Heart left ventricle (tissue), 16 donors: Measurements from ENCODE around the gene NECAB2. TPM values are rescaled to one million over a fixed set of nuclear protein-coding genes. Genes with fewer than 3 reads are reported as not detected.

Experiments
- ATAC-seq, 4 donors: fragments of 200-7000 bp; cut with Tn5 transposase; one replicate each; pipeline ENCODE4 v1.9.1; 2020 to 2022; ENCODE audit warnings: moderate library complexity in 4 of 4, mild to moderate bottlenecking in 3 of 4, moderate number of reproducible peaks in 1 of 4
- DNase-seq, 5 donors: peaks; one replicate each; pipeline ENCODE4 v3.0.0-alpha.2; 2020
- H3K27ac ChIP-seq, 12 donors: fragments of 200-600 bp; sonication (generic) in 4 of 12; one replicate each; pipeline versions ENCODE4 v1.5.0 to v1.8.0; 2016 to 2022; ENCODE audit warnings: mild to moderate bottlenecking in 2 of 12
- H3K27me3 ChIP-seq, 9 donors: fragments of 200-600 bp; sonication (generic) in 2 of 9; one replicate each; pipeline versions ENCODE4 v1.5.1 to v1.8.0; 2016 to 2022; ENCODE audit warnings: mild to moderate bottlenecking in 3 of 9
- H3K36me3 ChIP-seq, 9 donors: fragments of 200-600 bp; sonication (generic) in 2 of 9; one replicate each; pipeline versions ENCODE4 v1.5.0 to v1.8.0; 2018 to 2022; ENCODE audit warnings: mild to moderate bottlenecking in 2 of 9
- H3K4me1 ChIP-seq, 12 donors: fragments of 200-600 bp; sonication (generic) in 4 of 12; one replicate each; pipeline versions ENCODE4 v1.5.0 to v1.8.0; 2016 to 2022; ENCODE audit warnings: mild to moderate bottlenecking in 3 of 12
- H3K4me3 ChIP-seq, 12 donors: fragments of 200-600 bp; sonication (generic) in 4 of 12; one replicate each; pipeline versions ENCODE4 v1.5.0 to v1.8.0; 2017 to 2022; ENCODE audit warnings: mild to moderate bottlenecking in 9 of 12, moderate library complexity in 4 of 12
- H3K9me3 ChIP-seq, 12 donors: fragments of 200-600 bp; sonication (generic) in 4 of 12; one replicate each; pipeline versions ENCODE4 v1.5.0 to v1.8.0; 2016 to 2022; ENCODE audit warnings: mild to moderate bottlenecking in 1 of 12
- CTCF ChIP-seq, 12 donors: fragments of 200-600 bp; sonication (generic) in 4 of 12; IDR thresholded peaks; one replicate each; pipeline versions ENCODE4 v1.5.0 to v1.8.0; 2018 to 2022; ENCODE audit warnings: antibody characterized with exemption in 12 of 12, mild to moderate bottlenecking in 5 of 12
- POLR2A ChIP-seq, 2 donors: fragments of 450-650 bp; IDR thresholded peaks; one replicate each; pipeline ENCODE4 v1.6.1; 2017; ENCODE audit warnings: antibody characterized with exemption in 2 of 2, mild to moderate bottlenecking in 2 of 2, moderate library complexity in 2 of 2
- WGBS, 4 donors: extraction: QIAGEN DNeasy Blood & Tissue Kit in 2 of 4; methylation state at CpG; one replicate each; pipeline versions ENCODE4 v1.1.5 to v1.1.7; 2013 to 2018; 5-methylcytosine and 5-hydroxymethylcytosine counted together
- intact Hi-C, 10 donors: fragments of 100-400 bp; cut with DNase I; formaldehyde crosslinking; loops; one replicate each; pipeline versions ENCODE4 v1.11.1 to v1.14.2; 2022
- polyA plus RNA-seq, 2 donors: library from polyadenylated mRNA; stranded (reverse); fragments of 200-250 nt; gene quantifications; one replicate each; pipeline ENCODE4 v1.2.3, GENCODE V29; 2013
- total RNA-seq, 9 donors: library from RNA; depleted of rRNA in 2 of 9; stranded (reverse); fragments of >200 nt in 2 of 9; fragmentation: NEBNext Ultra II Directional in 3 of 9; extraction: Animal tissue kit (Norgen Biotek cat#: 25700) in 3 of 9; gene quantifications; one replicate each; pipeline versions ENCODE4 v1.1.0 to v1.2.4, GENCODE V29; 2016 to 2023
- donor health status: ischemic (EF 13 %, LVEDD 7.1; RV severe dilation, severe dysfunction).
- donor health status: healthy with polysubstance abuse.
- donor health status: DM: no; HTN: yes; CAD: no.
- donor health status: DM: no; HTN: no; CAD: no.
- donor health status: ischemic (EF 25% LVEDD 6.9; RV normal size, moderate dysfunction).
- donor health status: ischemic (EF 25% LVEDD 5.7; RV mildly dilated, moderate dysfunction).
- donor health status: healthy.
- donor health status: DM: yes; HTN: yes; CAD: no.
- donor health status: ischemic (EF 35%, LVEDD 5.7; RV mildly dilated, moderate dysfunction).
- donor health status: nonischemic (EF 11% LVEDD 7.7; RV severe dilation, severe dysfunction).
- donor health status: DM: yes; HTN: yes; CAD: no.
- donor health status: PGD.
- donor health status: ischemic (EF 29% LVEDD 5.4; RV normal size, mild dysfunction).
- donor health status: nonischemic (EF 23%, LVEDD 6.1; RV moderate dilation, normal function).

Gene NECAB2
- total and polyA plus RNA-seq, 11 donors, result 0.24 to 2.1 (median 0.88) TPM; not detected in 2

- H3K27ac ChIP-seq, result no peak overlapping the region
- intact Hi-C loops, result loop anchor here in 1 of 10 donors (5.0 kb wide), 1 partner anchor 40 kb away; no protein-coding TSS in a partner anchor
- no peak overlapping the region for H3K4me3 ChIP-seq
- 87 to 100% (median 91%) methylated on average over 6 of the region's 6 CpGs for WGBS, 4 donors
- peak in 2 of 5 donors; percentile 22 to 53 for DNase-seq
- peaks cover 0 to 9% (median 0%) of the 10 kb centered on the region in 9 donors for H3K27me3 ChIP-seq
- peaks cover 0 to 32% (median 27%) of the 10 kb centered on the region in 9 donors for H3K36me3 ChIP-seq
- no peak for ATAC-seq
- peaks cover 0 to 21% (median 4%) of the 10 kb centered on the region in 12 donors for H3K4me1 ChIP-seq
- no peaks in the 10 kb centered on the region for H3K9me3 ChIP-seq
- TF ChIP-seq CTCF (IDR thresholded peaks at IDR 0.05), result no peak
- no peak for TF ChIP-seq POLR2A (IDR thresholded peaks at IDR 0.05)
These were observed 79.6 kb downstream of the NECAB2 start for GRCh38 chr16:84047626-84048025.

GRCh38 chr16:84048270-84048669 is 80.2 kb downstream of the NECAB2 start:
- ATAC-seq (no peak), DNase-seq (peak in 1 of 5 donors; percentile 37)
- WGBS, 4 donors, result 83 to 90% (median 87%) methylated on average over 7 of the region's 7 CpGs
- peaks cover 0 to 7% (median 0%) of the 10 kb centered on the region in 9 donors for H3K27me3 ChIP-seq
- H3K27ac ChIP-seq, result no peak overlapping the region
- H3K9me3 ChIP-seq, result no peaks in the 10 kb centered on the region
- no peak overlapping the region for H3K4me3 ChIP-seq
- H3K36me3 ChIP-seq, result peaks cover 0 to 39% (median 33%) of the 10 kb centered on the region in 9 donors
- TF ChIP-seq CTCF (IDR thresholded peaks at IDR 0.05) (no peak), POLR2A (IDR thresholded peaks at IDR 0.05) (no peak)
- intact Hi-C loops, result loop anchor here in 1 of 10 donors (5.0 kb wide), 1 partner anchor 41 kb away; no protein-coding TSS in a partner anchor
- H3K4me1 ChIP-seq, result peaks cover 0 to 17% (median 2%) of the 10 kb centered on the region in 12 donors

- peaks cover 0 to 45% (median 39%) of the 10 kb centered on the region in 9 donors for H3K36me3 ChIP-seq
- TF ChIP-seq CTCF (IDR thresholded peaks at IDR 0.05), result no peak
- no peak for TF ChIP-seq POLR2A (IDR thresholded peaks at IDR 0.05)
- no peaks in the 10 kb centered on the region for H3K9me3 ChIP-seq
- intact Hi-C loops, result loop anchor here in 1 of 10 donors (5.0 kb wide), 1 partner anchor 42 kb away; no protein-coding TSS in a partner anchor
- ATAC-seq, result no peak
- H3K27me3 ChIP-seq, result peaks cover 0 to 1% (median 0%) of the 10 kb centered on the region in 9 donors
- H3K27ac ChIP-seq, result no peak overlapping the region
- DNase-seq, result peak in 2 of 5 donors; percentile 14 to 46
- 92 to 95% (median 94%) methylated on average over 13 of the region's 13 CpGs for WGBS, 4 donors
- H3K4me1 ChIP-seq, result peaks cover 0 to 11% (median 0%) of the 10 kb centered on the region in 12 donors
- H3K4me3 ChIP-seq, result no peak overlapping the region
These were observed 80.8 kb downstream of the NECAB2 start for GRCh38 chr16:84048871-84049270.

GRCh38 chr16:84049403-84050060 is 81.5 kb downstream of the NECAB2 start:
- Histone ChIP-seq H3K4me3 (no peak overlapping the region), H3K36me3 (peaks cover 0 to 51% (median 46%) of the 10 kb centered on the region in 9 donors), H3K4me1 (peaks cover 0 to 9% (median 0%) of the 10 kb centered on the region in 12 donors), H3K27ac (no peak overlapping the region), H3K27me3 (no peaks in the 10 kb centered on the region), H3K9me3 (no peaks in the 10 kb centered on the region)
- no peak for TF ChIP-seq CTCF (IDR thresholded peaks at IDR 0.05)
- TF ChIP-seq POLR2A (IDR thresholded peaks at IDR 0.05), result no peak
- DNase-seq (peak in 2 of 5 donors; percentile 14 to 44), ATAC-seq (peak in 1 of 4 donors; percentile 6)
- intact Hi-C loops, result loop anchor here in 1 of 10 donors (5.0 kb wide), 1 partner anchor 42 kb away; no protein-coding TSS in a partner anchor
- 81 to 90% (median 84%) methylated on average over 13 of the region's 13 CpGs for WGBS, 4 donors
